Measurements from ENCODE around the gene TSFM. TPM values are rescaled to one million over a fixed set of nuclear protein-coding genes. Genes with fewer than 3 reads are reported as not detected.

Gene TSFM
- total RNA-seq, 1 experiment from 2014 or later, result 40.3 TPM

DNA sequence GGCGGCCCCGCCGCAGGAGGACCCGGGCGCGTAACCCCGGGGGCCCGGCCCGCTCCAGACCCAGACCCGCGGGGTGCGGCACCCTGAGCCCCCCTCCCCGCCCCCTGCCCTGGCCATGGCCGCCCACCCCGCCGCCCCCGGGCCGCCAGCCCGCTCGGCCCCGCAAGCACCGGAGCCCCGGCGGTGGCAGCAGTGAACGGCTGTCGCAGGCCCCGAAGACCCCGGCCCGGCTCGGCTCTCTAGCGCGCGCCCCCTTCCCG, 27.5 kb upstream of the TSFM start:
- no peak for ATAC-seq
- TF ChIP-seq SIN3A (IDR thresholded peaks at IDR 0.05; ENCODE audit: borderline replicate concordance, insufficient read depth, low read depth, low read length) (no peak), POLR2AphosphoS5 (IDR thresholded peaks at IDR 0.05; ENCODE audit: low read depth, low read length) (no peak)
- Histone ChIP-seq H3K9me3 (ENCODE audit: control insufficient read depth, insufficient read depth, low read depth, low read length) (no peaks in the 10 kb centered on the region), H3K27me3 (ENCODE audit: control insufficient read depth, insufficient read depth, low read length) (peaks cover 9% of the 10 kb centered on the region), H3K27ac (ENCODE audit: low read length) (no peak overlapping the region), H3K4me1 (ENCODE audit: control insufficient read depth, insufficient read depth, low read length) (peaks cover 14% of the 10 kb centered on the region), H3K4me3 (ENCODE audit: low read depth in 2 of 2, low read length in 2 of 2) (peak overlapping the region; percentile 45 to 54; a peak in 3 of 4 replicates), H3K36me3 (ENCODE audit: control insufficient read depth, insufficient read depth, low read length) (peaks cover 11% of the 10 kb centered on the region)
- DNase-seq (ENCODE audit: low read depth, low spot score), result no peak
- in situ Hi-C loops (cut with HindIII; ENCODE audit: low pct_unique_long_range_greater_than_20kb, low sequenced_read_pairs) (no loop called here), intact Hi-C loops (cut with micrococcal nuclease; ENCODE audit: unreplicated experiment) (no loop called here)
- BruUV-seq (replicated peaks), result no TSS peak
- ChIA-PET CTCF (interaction anchor here (0.6 kb wide), 1 partner anchor 145 kb away, joined by 8 read pairs; no protein-coding TSS in a partner anchor), POLR2A (no interaction called here)

DNA sequence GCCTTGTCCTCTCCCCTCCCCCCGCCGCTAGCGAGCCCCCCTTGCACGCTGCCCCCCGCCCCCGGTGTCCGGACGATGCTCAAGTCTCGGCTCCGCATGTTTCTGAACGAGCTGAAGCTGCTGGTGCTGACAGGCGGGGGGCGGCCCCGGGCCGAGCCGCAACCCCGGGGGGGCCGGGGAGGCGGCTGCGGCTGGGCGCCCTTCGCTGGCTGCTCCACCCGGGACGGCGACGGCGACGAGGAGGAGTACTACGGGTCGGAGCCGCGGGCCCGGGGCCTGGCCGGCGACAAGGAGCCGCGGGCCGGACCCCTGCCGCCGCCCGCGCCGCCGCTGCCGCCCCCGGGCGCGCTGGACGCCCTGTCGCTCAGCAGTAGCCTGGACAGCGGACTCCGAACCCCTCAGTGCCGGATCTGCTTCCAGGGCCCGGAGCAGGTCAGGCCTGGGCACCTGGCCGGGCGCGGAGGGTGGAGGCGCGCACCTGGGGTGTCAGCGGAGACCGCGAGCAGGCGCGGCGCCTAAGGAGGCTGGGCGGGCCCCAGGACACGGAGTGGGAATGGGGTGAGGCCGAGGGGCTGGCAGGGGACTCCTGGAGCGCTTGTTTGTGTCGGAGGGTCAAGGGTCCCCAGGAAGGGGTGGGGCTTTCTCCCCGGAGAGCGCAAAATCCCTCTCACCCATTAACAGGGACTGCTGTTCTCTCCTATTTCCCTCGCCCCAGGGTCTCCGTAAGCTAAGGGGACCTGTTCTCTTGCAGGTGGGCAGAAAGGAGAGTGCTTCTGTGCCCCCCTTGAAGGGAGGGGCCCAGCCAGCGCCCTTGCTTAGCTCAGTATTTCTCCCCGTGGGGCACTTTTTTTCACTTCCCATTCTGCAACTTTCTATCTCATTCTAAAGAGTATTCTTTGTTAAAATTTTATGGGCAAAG, 26.9 kb upstream of the TSFM start:
- Histone ChIP-seq H3K27me3 (ENCODE audit: control insufficient read depth, insufficient read depth, low read length) (peaks cover 9% of the 10 kb centered on the region), H3K36me3 (ENCODE audit: control insufficient read depth, insufficient read depth, low read length) (peaks cover 7% of the 10 kb centered on the region), H3K27ac (ENCODE audit: low read length) (no peak overlapping the region), H3K4me1 (ENCODE audit: control insufficient read depth, insufficient read depth, low read length) (peaks cover 13% of the 10 kb centered on the region), H3K4me3 (ENCODE audit: low read depth in 2 of 2, low read length in 2 of 2) (peak overlapping the region; percentile 45 to 54), H3K9me3 (ENCODE audit: control insufficient read depth, insufficient read depth, low read depth, low read length) (no peaks in the 10 kb centered on the region)
- DNase-seq (ENCODE audit: low read depth, low spot score), result no peak
- intact Hi-C loops (cut with micrococcal nuclease; ENCODE audit: unreplicated experiment), result no loop called here
- TF ChIP-seq, protein P1, sequence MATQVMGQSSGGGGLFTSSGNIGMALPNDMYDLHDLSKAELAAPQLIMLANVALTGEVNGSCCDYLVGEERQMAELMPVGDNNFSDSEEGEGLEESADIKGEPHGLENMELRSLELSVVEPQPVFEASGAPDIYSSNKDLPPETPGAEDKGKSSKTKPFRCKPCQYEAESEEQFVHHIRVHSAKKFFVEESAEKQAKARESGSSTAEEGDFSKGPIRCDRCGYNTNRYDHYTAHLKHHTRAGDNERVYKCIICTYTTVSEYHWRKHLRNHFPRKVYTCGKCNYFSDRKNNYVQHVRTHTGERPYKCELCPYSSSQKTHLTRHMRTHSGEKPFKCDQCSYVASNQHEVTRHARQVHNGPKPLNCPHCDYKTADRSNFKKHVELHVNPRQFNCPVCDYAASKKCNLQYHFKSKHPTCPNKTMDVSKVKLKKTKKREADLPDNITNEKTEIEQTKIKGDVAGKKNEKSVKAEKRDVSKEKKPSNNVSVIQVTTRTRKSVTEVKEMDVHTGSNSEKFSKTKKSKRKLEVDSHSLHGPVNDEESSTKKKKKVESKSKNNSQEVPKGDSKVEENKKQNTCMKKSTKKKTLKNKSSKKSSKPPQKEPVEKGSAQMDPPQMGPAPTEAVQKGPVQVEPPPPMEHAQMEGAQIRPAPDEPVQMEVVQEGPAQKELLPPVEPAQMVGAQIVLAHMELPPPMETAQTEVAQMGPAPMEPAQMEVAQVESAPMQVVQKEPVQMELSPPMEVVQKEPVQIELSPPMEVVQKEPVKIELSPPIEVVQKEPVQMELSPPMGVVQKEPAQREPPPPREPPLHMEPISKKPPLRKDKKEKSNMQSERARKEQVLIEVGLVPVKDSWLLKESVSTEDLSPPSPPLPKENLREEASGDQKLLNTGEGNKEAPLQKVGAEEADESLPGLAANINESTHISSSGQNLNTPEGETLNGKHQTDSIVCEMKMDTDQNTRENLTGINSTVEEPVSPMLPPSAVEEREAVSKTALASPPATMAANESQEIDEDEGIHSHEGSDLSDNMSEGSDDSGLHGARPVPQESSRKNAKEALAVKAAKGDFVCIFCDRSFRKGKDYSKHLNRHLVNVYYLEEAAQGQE (IDR thresholded peaks at IDR 0.05; ENCODE audit: insufficient read depth in 1 of 2, low read depth in 2 of 2, low read length in 1 of 2), result no peak
- ATAC-seq, result no peak
- in situ Hi-C loops (cut with HindIII; ENCODE audit: low pct_unique_long_range_greater_than_20kb, low sequenced_read_pairs), result no loop called here
- BruUV-seq (replicated peaks), result no TSS peak
- ChIA-PET CTCF (interaction anchor here (0.6 to 1.2 kb wide), 4 partner anchors 11 to 144 kb away, joined by 3 to 8 read pairs (median 4); partner anchors contain the start of gene CYP27B1), POLR2A (interaction anchor here (0.5 kb wide), 1 partner anchor 15 kb away, joined by 12 read pairs; no protein-coding TSS in a partner anchor)

- POLR2A ChIA-PET, result interaction anchor here (0.5 kb wide), 1 partner anchor 14 kb away, joined by 12 read pairs; no protein-coding TSS in a partner anchor
- Histone ChIP-seq H3K9me3 (ENCODE audit: control insufficient read depth, insufficient read depth, low read depth, low read length) (no peaks in the 10 kb centered on the region), H3K27ac (ENCODE audit: low read length) (no peak overlapping the region), H3K4me1 (ENCODE audit: control insufficient read depth, insufficient read depth, low read length) (peaks cover 7% of the 10 kb centered on the region; the same call in 1 of the 2 replicates), H3K4me3 (ENCODE audit: low read depth in 2 of 2, low read length in 2 of 2) (peak overlapping the region; percentile 45 to 54), H3K36me3 (ENCODE audit: control insufficient read depth, insufficient read depth, low read length) (peaks cover 3% of the 10 kb centered on the region; the same call in 1 of the 2 replicates), H3K27me3 (ENCODE audit: control insufficient read depth, insufficient read depth, low read length) (peaks cover 9% of the 10 kb centered on the region)
- TF ChIP-seq SIN3A (IDR thresholded peaks at IDR 0.05; ENCODE audit: borderline replicate concordance, insufficient read depth, low read depth, low read length) (no peak), POLR2AphosphoS5 (IDR thresholded peaks at IDR 0.05; ENCODE audit: low read depth, low read length) (no peak), CTCF (IDR thresholded peaks at IDR 0.05) (peak; percentile 98), TCF7L2 (IDR thresholded peaks at IDR 0.05; ENCODE audit: low read depth, low read length) (no peak)
- TF ChIP-seq, protein P1 (IDR thresholded peaks at IDR 0.05; ENCODE audit: insufficient read depth in 1 of 2, low read depth in 2 of 2, low read length in 1 of 2), result no peak
- in situ Hi-C loops (cut with HindIII; ENCODE audit: low pct_unique_long_range_greater_than_20kb, low sequenced_read_pairs) (no loop called here), intact Hi-C loops (cut with micrococcal nuclease; ENCODE audit: unreplicated experiment) (no loop called here)
- CTCF ChIA-PET, result interaction anchor here (0.5 to 1.2 kb wide), 7 partner anchors 9 to 1877 kb away, joined by 3 to 7 read pairs (median 4); partner anchors contain the start of gene CYP27B1
- ATAC-seq (peak; percentile 64), DNase-seq (ENCODE audit: low read depth, low spot score) (no peak)
- no TSS peak for BruUV-seq (replicated peaks)
These were observed 25.9 kb upstream of the TSFM start for GRCh38 chr12:57756406-57757341.

Data from Panc1 (cell line).